ENCODE measurements around the gene ZRANB3.
"Not testable (repeated sequence)": the region's sequence is repeated elsewhere in the genome, so short reads cannot be mapped to it uniquely, and the experiment has no call there.

ZRANB3 gene

GRCh38 chr2:135530313-135531230 is at the start of gene ZRANB3:
ZRANB3 (minus strand) TSS chr2:135531218.
- FAIRE-seq (no peak), DNase-seq (ENCODE audit: insufficient read length, low spot score) (peak; percentile 61)
- TF ChIP-seq POLR2A (IDR thresholded peaks at IDR 0.05; ENCODE audit: low read depth, low read length), result no peak; the same call in 1 of the 2 replicates

- DNase-seq (ENCODE audit: insufficient read length, low spot score) (no peak), FAIRE-seq (no peak)
- TF ChIP-seq POLR2A (IDR thresholded peaks at IDR 0.05; ENCODE audit: low read depth, low read length), result no peak
Measured at GRCh38 chr2:135573620-135574019, 42.6 kb upstream of the ZRANB3 start.

- no peak for TF ChIP-seq POLR2A (IDR thresholded peaks at IDR 0.05; ENCODE audit: low read depth, low read length)
- no peak for FAIRE-seq
- DNase-seq (ENCODE audit: insufficient read length, low spot score), result no peak
Measured at GRCh38 chr2:135570884-135571283, 39.9 kb upstream of the ZRANB3 start.

- TF ChIP-seq POLR2A (IDR thresholded peaks at IDR 0.05; ENCODE audit: low read depth, low read length), result no peak
- no peak for DNase-seq (ENCODE audit: insufficient read length, low spot score)
- FAIRE-seq, result peak; percentile 92
Measured at GRCh38 chr2:135563793-135564192, 32.8 kb upstream of the ZRANB3 start.

GRCh38 chr2:135561925-135562324 is 30.9 kb upstream of the ZRANB3 start:
- TF ChIP-seq POLR2A (IDR thresholded peaks at IDR 0.05; ENCODE audit: low read depth, low read length), result no peak
- DNase-seq (ENCODE audit: insufficient read length, low spot score) (no peak), FAIRE-seq (no peak)

- DNase-seq (ENCODE audit: insufficient read length, low spot score), result no peak
- TF ChIP-seq POLR2A (IDR thresholded peaks at IDR 0.05; ENCODE audit: low read depth, low read length), result no peak
- no peak for FAIRE-seq
Measured at GRCh38 chr2:135557530-135557929, 26.5 kb upstream of the ZRANB3 start.

- no peak for DNase-seq (ENCODE audit: insufficient read length, low spot score)
- TF ChIP-seq POLR2A (IDR thresholded peaks at IDR 0.05; ENCODE audit: low read depth, low read length), result no peak
- FAIRE-seq, result peak; percentile 64
Measured at GRCh38 chr2:135555311-135555710, 24.3 kb upstream of the ZRANB3 start.

- no peak for TF ChIP-seq POLR2A (IDR thresholded peaks at IDR 0.05; ENCODE audit: low read depth, low read length)
- FAIRE-seq (no peak), DNase-seq (ENCODE audit: insufficient read length, low spot score) (no peak)
Measured at GRCh38 chr2:135552887-135553286, 21.9 kb upstream of the ZRANB3 start.

GRCh38 chr2:135551356-135551755 is 20.3 kb upstream of the ZRANB3 start:
- no peak for TF ChIP-seq POLR2A (IDR thresholded peaks at IDR 0.05; ENCODE audit: low read depth, low read length)
- DNase-seq (ENCODE audit: insufficient read length, low spot score), result no peak
- FAIRE-seq, result no peak

GRCh38 chr2:135547311-135547710 is 16.3 kb upstream of the ZRANB3 start:
- no peak for TF ChIP-seq POLR2A (IDR thresholded peaks at IDR 0.05; ENCODE audit: low read depth, low read length)
- no peak for FAIRE-seq
- DNase-seq (ENCODE audit: insufficient read length, low spot score), result no peak

GRCh38 chr2:135546436-135546835 is 15.4 kb upstream of the ZRANB3 start:
- FAIRE-seq, result no peak

GRCh38 chr2:135533545-135533944 is 2.5 kb upstream of the ZRANB3 start:
- DNase-seq (ENCODE audit: insufficient read length, low spot score); FAIRE-seq: not testable (repeated sequence)

More at GRCh38 chr2:135546436-135546835, 15.4 kb upstream of the ZRANB3 start:
- no peak for TF ChIP-seq POLR2A (IDR thresholded peaks at IDR 0.05; ENCODE audit: low read depth, low read length)
- no peak for DNase-seq (ENCODE audit: insufficient read length, low spot score)

GRCh38 chr2:135532581-135532980 is 1.6 kb upstream of the ZRANB3 start:
- DNase-seq (ENCODE audit: insufficient read length, low spot score), result no peak

GRCh38 chr2:135531231-135532197 is 496 bp upstream of the ZRANB3 start, which contains the start of gene R3HDM1:
R3HDM1 (plus strand) TSS chr2:135531484; CDS start chr2:135604846, 73,362 bp downstream.
- TF ChIP-seq POLR2A (IDR thresholded peaks at IDR 0.05; ENCODE audit: low read depth, low read length), result peak; percentile 67
- DNase-seq (ENCODE audit: insufficient read length, low spot score), result peak; percentile 74
- FAIRE-seq, result peak; percentile 98

More at GRCh38 chr2:135532581-135532980, 1.6 kb upstream of the ZRANB3 start:
- TF ChIP-seq POLR2A (IDR thresholded peaks at IDR 0.05; ENCODE audit: low read depth, low read length), result no peak
- no peak for FAIRE-seq

All from H54 (cell line).